Caki2 (cell line): ENCODE data around the gene SMIM10L1. TPM values are rescaled to one million over a fixed set of nuclear protein-coding genes. Genes with fewer than 3 reads are reported as not detected.
A peak's percentile ranks its signal among the peaks of the same experiment; 100 is the strongest.

Experiments
- DNase-seq: peaks from one replicate; pipeline ENCODE4 v3.0.0-alpha.2; 2015; ENCODE audit warnings: low read depth
- in situ Hi-C: cut with HindIII; loops from 2 replicates; pipeline ENCODE4 v1.10.0; 2016; ENCODE audit warnings: low sequenced_read_pairs, low pct_unique_long_range_greater_than_20kb, mixed read lengths
- total RNA-seq: library from RNA; depleted of rRNA; stranded (reverse); fragments of >200 nt; shearing (Covaris generic); gene quantifications from 2 replicates; pipeline ENCODE4 v1.2.3, GENCODE V29; 2014; ENCODE audit warnings: low replicate concordance; rRNA removed

The SMIM10L1 gene
- 7.4 and 10.2 TPM in 2 replicates for total RNA-seq

- peak; percentile 88 for DNase-seq
Observed at GRCh38 chr12:11171145-11171968, at the start of gene SMIM10L1. Gene SMIM10L1, plus strand, starts transcription at chr12:11171194. Its CDS starts 163 bp downstream, at chr12:11171357.

DNA sequence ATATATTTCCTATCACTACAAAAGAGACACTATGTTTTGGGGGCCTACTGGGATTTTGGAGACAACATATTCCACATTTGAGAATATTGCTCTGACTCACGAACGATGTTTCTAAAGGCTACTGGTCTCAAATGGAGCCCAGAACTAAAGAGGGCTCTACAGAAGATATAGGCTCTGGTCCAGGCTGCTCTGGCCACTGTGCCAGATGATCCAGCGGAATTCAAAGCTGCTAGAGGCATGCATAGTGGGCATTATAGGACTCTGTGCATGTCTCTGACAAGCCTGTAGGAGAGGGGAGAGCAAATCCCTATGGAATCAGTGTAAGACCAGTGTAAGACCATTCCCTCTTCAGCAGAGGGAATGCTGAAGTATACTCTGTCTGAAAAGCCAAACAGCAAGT is 40.6 kb upstream of the SMIM10L1 start:
- DNase-seq = no peak
- in situ Hi-C loops = no loop called here

More at GRCh38 chr12:11171145-11171968, at the start of gene SMIM10L1:
- in situ Hi-C loops = no loop called here

DNA sequence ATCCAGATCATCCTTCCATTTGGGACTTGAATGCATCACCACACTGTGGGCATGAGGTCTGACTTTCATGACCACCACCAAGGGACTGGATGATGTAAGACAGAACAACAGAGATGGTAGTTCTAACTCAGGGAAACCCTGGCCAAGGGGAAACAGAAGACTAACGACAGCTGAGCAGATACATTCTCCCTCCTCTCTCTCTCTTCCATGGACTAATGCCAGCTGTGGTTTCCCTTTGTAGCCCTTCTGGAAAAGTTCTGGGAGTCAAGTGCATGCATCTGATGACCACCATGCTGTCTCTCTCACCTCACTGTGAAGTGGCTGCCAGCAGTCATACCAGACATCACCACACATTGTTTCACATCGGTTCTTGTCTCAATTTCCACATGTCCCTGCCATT is 40.0 kb upstream of the SMIM10L1 start:
- in situ Hi-C loops = no loop called here
- DNase-seq = no peak

DNA sequence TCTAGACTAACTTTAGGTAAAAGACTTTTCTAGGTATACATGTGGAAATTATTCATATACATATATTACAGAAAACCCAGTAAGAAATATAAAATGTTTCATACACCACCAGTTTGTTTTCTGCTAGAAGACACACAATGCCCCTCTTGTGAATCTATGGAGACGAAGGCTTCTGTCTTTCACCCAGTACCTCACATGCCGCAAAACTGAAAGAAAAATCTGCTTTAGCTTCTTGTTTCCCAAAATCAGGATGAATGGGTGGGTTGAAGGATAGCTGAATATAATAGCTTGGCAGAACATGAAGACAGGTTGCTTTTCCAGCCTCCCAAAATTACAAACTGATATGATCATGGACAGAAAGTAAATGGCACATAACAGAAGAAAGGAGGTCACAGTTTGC is 37.8 kb upstream of the SMIM10L1 start:
- in situ Hi-C loops = no loop called here

GRCh38 chr12:11133816-11134215 is 37.2 kb upstream of the SMIM10L1 start:
- DNase-seq = no peak
- in situ Hi-C loops = no loop called here

More for the DNA sequence above, 37.8 kb upstream of the SMIM10L1 start:
- no peak for DNase-seq

DNA sequence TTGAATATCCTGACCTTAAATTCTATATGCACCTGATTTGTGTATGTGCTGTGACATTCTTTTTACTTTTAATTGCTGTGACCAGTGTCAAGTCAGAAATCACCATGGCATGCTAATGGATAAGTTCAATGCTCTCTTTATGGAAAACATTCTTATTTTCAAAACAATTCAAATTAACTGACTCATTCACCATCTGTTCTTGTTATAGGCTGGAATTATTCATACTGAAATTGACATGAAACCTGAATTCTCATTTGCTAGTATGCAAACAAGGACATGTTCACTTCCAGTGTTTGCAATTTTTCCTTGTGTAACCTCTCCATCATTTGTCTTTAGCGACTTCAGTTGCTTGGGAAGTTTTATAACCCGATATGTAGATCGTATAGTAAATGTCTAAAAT is 36.7 kb upstream of the SMIM10L1 start, which contains the start of gene TAS2R30:
Gene TAS2R30 (minus strand): TSS at position 340 of the 400 bp plus-strand sequence. CDS start 400 bp downstream, outside the sequence.
- in situ Hi-C loops = no loop called here
- no peak for DNase-seq

DNA sequence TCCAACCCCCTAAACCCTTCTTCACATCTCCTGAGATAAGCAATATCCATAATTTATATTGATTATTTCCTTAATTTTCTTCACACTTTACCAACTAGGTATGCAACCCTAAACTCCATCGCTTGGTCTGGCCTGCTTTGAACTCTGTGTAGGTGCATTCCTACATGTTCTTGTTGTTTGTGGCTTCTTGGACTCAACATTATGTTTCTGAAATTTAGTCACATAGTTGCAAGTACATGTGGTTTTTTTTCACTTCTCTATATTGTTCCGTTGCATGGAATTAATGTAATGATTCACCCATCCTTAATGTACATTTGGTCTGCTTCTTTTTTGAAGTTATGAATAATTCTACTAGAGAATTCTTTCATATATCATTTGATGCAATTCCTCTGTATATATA is 34.9 kb upstream of the SMIM10L1 start:
- in situ Hi-C loops = no loop called here

DNA sequence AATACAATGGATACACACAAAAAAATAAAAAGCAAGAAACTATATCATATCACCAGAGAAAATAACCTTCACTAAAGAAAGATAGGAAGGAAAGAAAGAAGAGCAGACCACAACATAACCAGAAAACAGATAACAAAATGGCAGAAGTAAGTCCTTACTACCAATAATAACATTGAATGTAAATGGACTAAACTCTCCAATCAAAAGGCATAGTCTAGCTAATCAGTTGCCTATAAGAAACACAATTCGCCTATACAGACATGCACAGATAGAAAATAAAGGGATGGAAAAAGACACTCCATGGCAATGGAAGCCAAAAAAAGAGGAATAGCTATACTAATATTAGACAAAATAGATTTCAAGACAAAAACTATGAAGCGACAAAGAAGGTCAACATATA is 27.6 kb upstream of the SMIM10L1 start:
- no peak for DNase-seq

More for the DNA sequence above, 34.9 kb upstream of the SMIM10L1 start:
- no peak for DNase-seq

DNA sequence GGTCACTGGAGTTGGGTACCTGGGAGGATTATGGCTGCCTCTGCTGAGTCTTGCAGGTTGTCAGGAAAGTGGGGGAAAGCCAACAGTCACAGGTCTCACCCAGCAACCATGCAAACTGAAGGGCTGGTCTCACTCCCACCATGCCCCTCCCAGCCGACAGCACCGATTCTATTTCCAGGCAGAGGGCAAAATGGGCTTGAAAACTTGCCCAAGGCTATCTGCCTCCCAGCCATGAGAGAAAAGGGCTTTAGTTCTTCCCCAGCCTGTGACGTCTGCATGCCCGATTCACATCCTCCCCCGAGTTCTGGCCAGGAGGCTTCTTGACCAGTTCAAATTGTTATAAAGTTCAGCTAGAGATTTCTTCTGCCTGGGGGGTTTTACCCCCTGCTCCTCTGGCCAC is 26.7 kb upstream of the SMIM10L1 start:
- no peak for DNase-seq
- in situ Hi-C loops = no loop called here

More for the DNA sequence above, 27.6 kb upstream of the SMIM10L1 start:
- in situ Hi-C loops = no loop called here

DNA sequence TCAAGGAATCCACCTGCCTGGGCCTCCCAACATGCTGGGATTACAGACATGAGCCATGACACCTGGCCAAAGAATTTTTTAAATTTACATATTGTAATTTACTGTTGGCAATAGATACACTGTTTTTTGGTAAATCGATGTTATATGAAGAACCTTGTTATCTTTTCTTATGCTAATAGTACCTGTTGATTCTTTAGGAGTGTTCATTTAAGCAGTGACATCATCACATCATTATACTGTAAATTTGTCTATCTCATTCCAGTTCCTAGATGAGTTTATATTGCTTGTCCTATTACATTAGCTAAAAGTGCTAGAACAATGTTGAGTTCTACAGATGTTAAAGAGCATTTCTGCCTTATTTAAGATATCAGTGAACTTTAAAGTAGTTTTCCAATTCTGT is 23.6 kb upstream of the SMIM10L1 start:
- in situ Hi-C loops = no loop called here
- DNase-seq = no peak

DNA sequence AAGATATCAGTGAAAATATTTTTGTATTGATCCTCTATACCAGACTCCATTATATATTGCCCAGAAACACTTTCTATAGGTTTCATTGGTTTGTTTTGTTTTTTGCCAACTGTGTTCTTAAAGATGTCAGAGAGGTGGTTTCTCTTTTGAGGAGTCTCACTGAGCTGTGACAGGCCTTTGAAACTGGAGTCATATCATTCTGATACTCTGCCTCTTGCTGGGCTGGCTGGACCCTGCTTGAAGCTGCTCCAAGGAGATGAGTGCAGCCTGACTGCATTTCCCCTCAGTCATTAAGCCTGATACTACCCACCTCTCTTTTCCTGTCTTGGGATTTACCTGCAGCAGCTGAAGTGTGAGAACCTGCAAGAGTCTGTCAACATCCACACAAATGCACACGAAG is 20.2 kb upstream of the SMIM10L1 start:
- in situ Hi-C loops = no loop called here
- DNase-seq = no peak

DNA sequence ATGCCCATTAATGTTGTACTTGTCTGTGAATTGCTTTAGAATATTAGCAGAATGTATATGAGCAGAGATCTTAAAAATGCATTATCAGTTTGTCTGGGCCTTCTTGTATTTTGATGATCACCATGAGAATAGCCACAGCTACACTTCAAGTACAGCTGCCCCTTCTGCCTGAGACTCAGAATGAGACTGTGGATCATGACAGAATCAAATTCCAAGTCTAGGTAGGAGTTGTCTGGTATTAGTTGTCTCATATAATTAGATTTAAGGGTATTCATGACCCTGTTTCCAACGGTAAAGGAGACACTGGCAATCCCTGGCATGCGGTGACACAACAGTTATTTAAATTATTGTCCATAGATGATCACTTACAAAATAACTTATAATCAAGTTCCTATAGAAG is 18.3 kb upstream of the SMIM10L1 start:
- in situ Hi-C loops = no loop called here
- no peak for DNase-seq

GRCh38 chr12:11154400-11154925 is 16.5 kb upstream of the SMIM10L1 start:
- no peak for DNase-seq
- in situ Hi-C loops = no loop called here

DNA sequence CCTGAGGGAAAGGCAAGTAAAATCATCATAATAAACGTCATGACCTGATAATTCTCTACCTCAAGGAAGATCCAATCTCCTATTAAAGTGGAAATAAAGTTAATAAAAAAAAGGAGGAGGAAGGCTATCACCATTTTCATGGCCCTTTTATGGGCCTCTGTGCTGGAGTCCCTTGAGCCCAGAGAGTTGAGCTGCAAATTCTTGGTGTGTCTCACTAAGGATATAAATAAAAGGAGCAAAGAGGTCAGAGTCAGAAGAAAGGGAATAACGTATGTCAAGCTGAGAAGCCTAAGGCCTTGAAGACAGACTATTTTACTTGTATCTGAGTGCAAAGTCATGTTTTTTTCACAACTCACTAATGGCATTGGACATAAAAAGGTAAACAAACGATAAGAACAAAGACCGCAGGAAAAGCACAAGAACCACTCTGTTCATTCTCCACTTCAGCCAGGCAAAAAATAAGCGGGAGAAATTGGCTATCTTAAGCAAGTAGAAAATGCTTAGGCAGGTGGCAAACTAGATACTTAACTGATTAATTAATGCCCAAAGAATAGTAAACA is 12.0 kb upstream of the SMIM10L1 start:
- no peak for DNase-seq
- in situ Hi-C loops = no loop called here

GRCh38 chr12:11162502-11162901 is 8.5 kb upstream of the SMIM10L1 start:
- in situ Hi-C loops = no loop called here
- no peak for DNase-seq

DNA sequence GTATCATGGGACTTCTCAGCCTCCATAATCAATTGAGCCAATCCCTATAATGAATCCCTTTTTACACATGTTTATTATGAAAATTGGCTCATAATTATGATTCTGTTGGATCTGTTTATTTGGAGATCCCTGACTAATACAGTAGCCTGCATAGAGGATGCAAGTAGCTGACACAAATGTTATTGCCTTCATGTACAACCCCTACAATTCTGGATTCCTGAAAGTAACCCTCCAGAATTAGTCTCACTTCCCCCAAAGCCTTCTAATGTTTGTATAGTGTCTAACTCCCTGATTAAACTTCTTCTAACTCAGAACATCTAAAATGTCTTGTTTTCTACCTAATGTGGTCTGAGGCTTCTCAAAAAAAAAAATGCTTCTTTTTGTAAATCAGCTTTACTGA is 6.6 kb upstream of the SMIM10L1 start:
- no peak for DNase-seq
- in situ Hi-C loops = no loop called here

DNA sequence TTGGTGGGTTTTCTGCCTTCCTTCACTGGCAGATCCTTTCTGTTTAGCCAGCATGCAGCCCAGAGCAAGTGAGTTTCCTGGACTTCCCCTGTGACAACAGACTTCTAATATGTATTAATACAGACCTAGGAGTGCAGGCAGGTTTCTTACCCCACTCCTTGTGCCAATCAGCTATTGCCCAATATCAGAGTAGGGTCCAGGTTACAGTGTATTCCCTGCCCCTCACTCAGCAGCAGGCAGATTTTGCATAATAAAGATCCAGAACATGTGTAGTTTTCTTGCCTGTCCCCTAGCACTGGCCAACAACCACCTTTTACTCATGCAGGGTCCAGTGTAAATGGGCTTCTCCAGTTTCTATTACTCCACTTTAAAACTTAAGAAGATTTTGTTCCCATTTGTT is 4.7 kb upstream of the SMIM10L1 start:
- DNase-seq = no peak
- in situ Hi-C loops = no loop called here

- in situ Hi-C loops = no loop called here
Observed at GRCh38 chr12:11170810-11171144, 217 bp upstream of the SMIM10L1 start.

GRCh38 chr12:11171969-11172675 is 1.1 kb downstream of the SMIM10L1 start:
- no peak for DNase-seq
- in situ Hi-C loops = no loop called here

More at GRCh38 chr12:11170810-11171144, 217 bp upstream of the SMIM10L1 start:
- no peak for DNase-seq
